Stimulated activated naive CD8-positive, alpha-beta T cell treated with anti-CD3 and anti-CD28 coated beads, Interleukin-15, amount 100 ng/mL, for 72 hours (primary cell): ENCODE data around the gene ACOT7.
"Not testable (repeated sequence)": the region's sequence is repeated elsewhere in the genome, so short reads cannot be mapped to it uniquely, and the experiment has no call there.

ENCODE experiments used
- ATAC-seq: fragments of 150-1000 bp; cut with Tn5 transposase; 2 replicates; pipeline ENCODE4 v1.10.0; 2021; ENCODE audit warnings: mild to moderate bottlenecking, moderate library complexity
- DNase-seq, 2 donors: peaks; one replicate each; pipeline ENCODE4 v3.0.0; 2021 to 2022
- H3K27ac Mint-ChIP-seq, 2 donors: one replicate each; pipeline ENCODE4 v1.8.0; 2022; ENCODE audit warnings: mild to moderate bottlenecking in 2 of 2, mixed read lengths in 2 of 2, moderate library complexity in 2 of 2
- H3K27me3 Mint-ChIP-seq: one replicate; pipeline ENCODE4 v1.8.0; 2022; ENCODE audit warnings: mixed read lengths
- H3K4me1 Mint-ChIP-seq: one replicate; pipeline ENCODE4 v1.8.0; 2022; ENCODE audit warnings: mild to moderate bottlenecking, mixed read lengths
- H3K4me3 Mint-ChIP-seq, 2 donors: one replicate each; pipeline ENCODE4 v1.8.0; 2022; ENCODE audit warnings: mild to moderate bottlenecking in 2 of 2, mixed read lengths in 2 of 2, moderate library complexity in 1 of 2
- H3K9me3 Mint-ChIP-seq, 2 donors: one replicate each; pipeline ENCODE4 v1.8.0; 2022; ENCODE audit warnings: mixed read lengths in 2 of 2

Gene ACOT7

GRCh38 chr1:6393400-6394187 is at the start of gene ACOT7:
ACOT7 (minus strand) TSS chr1:6393767; CDS start chr1:6393399, 368 bp downstream.
- no peaks in the 10 kb centered on the region for H3K9me3 Mint-ChIP-seq
- no peaks in the 10 kb centered on the region for H3K27me3 Mint-ChIP-seq
- peaks cover 36% of the 10 kb centered on the region for H3K4me1 Mint-ChIP-seq
- DNase-seq (peak; percentile 90 to 91), ATAC-seq (peak; percentile 91)
- H3K27ac Mint-ChIP-seq: peak within 1 kb of the TSS; percentile 95
- peak within 1 kb of the TSS; percentile 88 to 95 for H3K4me3 Mint-ChIP-seq

- Mint-ChIP-seq H3K27me3 (peaks cover 85% of the 10 kb centered on the region), H3K4me3 (no peak overlapping the region), H3K27ac (no peak overlapping the region), H3K4me1 (peaks cover 24% of the 10 kb centered on the region), H3K9me3 (no peaks in the 10 kb centered on the region)
- no peak for DNase-seq
- no peak for ATAC-seq
Measured at GRCh38 chr1:6441586-6441985, 48.0 kb upstream of the ACOT7 start.

- ATAC-seq (peak; percentile 83), DNase-seq (peak; percentile 71 to 73)
- peaks cover 18% of the 10 kb centered on the region for H3K4me1 Mint-ChIP-seq
- H3K27ac Mint-ChIP-seq: no peak overlapping the region
- H3K27me3 Mint-ChIP-seq: peaks cover 81% of the 10 kb centered on the region
- peak overlapping the region; percentile 42 to 61 for H3K4me3 Mint-ChIP-seq
- no peaks in the 10 kb centered on the region for H3K9me3 Mint-ChIP-seq
Measured at GRCh38 chr1:6440198-6441126, 46.9 kb upstream of the ACOT7 start.

- ATAC-seq (peak; percentile 74), DNase-seq (peak; percentile 72 to 77)
- Mint-ChIP-seq H3K4me1 (peaks cover 12% of the 10 kb centered on the region), H3K4me3 (no peak overlapping the region), H3K27me3 (peaks cover 75% of the 10 kb centered on the region), H3K9me3 (no peaks in the 10 kb centered on the region), H3K27ac (no peak overlapping the region)
Measured at GRCh38 chr1:6438047-6438525, 44.5 kb upstream of the ACOT7 start.

GRCh38 chr1:6437012-6437700 is 43.6 kb upstream of the ACOT7 start:
- H3K4me1 Mint-ChIP-seq: peaks cover 12% of the 10 kb centered on the region
- H3K4me3 Mint-ChIP-seq, ATAC-seq, DNase-seq, H3K27ac Mint-ChIP-seq, H3K9me3 Mint-ChIP-seq: not testable (repeated sequence)
- peaks cover 72% of the 10 kb centered on the region for H3K27me3 Mint-ChIP-seq

- not testable (repeated sequence) for H3K4me3 Mint-ChIP-seq, H3K27ac Mint-ChIP-seq, ATAC-seq, H3K9me3 Mint-ChIP-seq, DNase-seq
- H3K27me3 Mint-ChIP-seq: peaks cover 63% of the 10 kb centered on the region
- peaks cover 12% of the 10 kb centered on the region for H3K4me1 Mint-ChIP-seq
Measured at GRCh38 chr1:6436277-6436676, 42.7 kb upstream of the ACOT7 start.

GRCh38 chr1:6435547-6435946 is 42.0 kb upstream of the ACOT7 start:
- no peak for DNase-seq
- H3K27me3 Mint-ChIP-seq: peaks cover 62% of the 10 kb centered on the region
- no peak for ATAC-seq
- no peaks in the 10 kb centered on the region for H3K9me3 Mint-ChIP-seq
- H3K4me1 Mint-ChIP-seq: peaks cover 12% of the 10 kb centered on the region
- H3K4me3 Mint-ChIP-seq: no peak overlapping the region
- no peak overlapping the region for H3K27ac Mint-ChIP-seq

- peaks cover 12% of the 10 kb centered on the region for H3K4me1 Mint-ChIP-seq
- ATAC-seq: no peak
Measured at GRCh38 chr1:6435129-6435528, 41.6 kb upstream of the ACOT7 start.

GRCh38 chr1:6434186-6434585 is 40.6 kb upstream of the ACOT7 start:
- H3K4me3 Mint-ChIP-seq: no peak overlapping the region
- H3K9me3 Mint-ChIP-seq: no peaks in the 10 kb centered on the region
- DNase-seq (no peak), ATAC-seq (no peak)
- H3K27me3 Mint-ChIP-seq: peaks cover 64% of the 10 kb centered on the region
- H3K27ac Mint-ChIP-seq: no peak overlapping the region
- peaks cover 8% of the 10 kb centered on the region for H3K4me1 Mint-ChIP-seq

More at GRCh38 chr1:6435129-6435528, 41.6 kb upstream of the ACOT7 start:
- Mint-ChIP-seq H3K4me3 (no peak overlapping the region), H3K27ac (no peak overlapping the region), H3K9me3 (no peaks in the 10 kb centered on the region), H3K27me3 (peaks cover 65% of the 10 kb centered on the region)
- no peak for DNase-seq

GRCh38 chr1:6431645-6432579 is 38.3 kb upstream of the ACOT7 start:
- Mint-ChIP-seq H3K27ac (peak overlapping the region in 1 of 2 donors; percentile 57), H3K27me3 (peaks cover 60% of the 10 kb centered on the region)
- H3K4me1 Mint-ChIP-seq, DNase-seq, ATAC-seq, H3K9me3 Mint-ChIP-seq, H3K4me3 Mint-ChIP-seq: not testable (repeated sequence)

- H3K4me1 Mint-ChIP-seq, H3K9me3 Mint-ChIP-seq, DNase-seq, ATAC-seq, H3K4me3 Mint-ChIP-seq, H3K27ac Mint-ChIP-seq: not testable (repeated sequence)
- H3K27me3 Mint-ChIP-seq: peaks cover 68% of the 10 kb centered on the region
Measured at GRCh38 chr1:6429660-6430411, 36.3 kb upstream of the ACOT7 start.

- H3K27ac Mint-ChIP-seq, H3K9me3 Mint-ChIP-seq, DNase-seq, ATAC-seq, H3K4me3 Mint-ChIP-seq: not testable (repeated sequence)
- Mint-ChIP-seq H3K4me1 (peaks cover 11% of the 10 kb centered on the region), H3K27me3 (peaks cover 66% of the 10 kb centered on the region)
Measured at GRCh38 chr1:6428453-6428852, 34.9 kb upstream of the ACOT7 start.

- Mint-ChIP-seq H3K27me3 (peaks cover 73% of the 10 kb centered on the region), H3K4me1 (peaks cover 18% of the 10 kb centered on the region), H3K9me3 (no peaks in the 10 kb centered on the region), H3K4me3 (no peak overlapping the region), H3K27ac (no peak overlapping the region)
- DNase-seq (no peak), ATAC-seq (no peak)
Measured at GRCh38 chr1:6427441-6428390, 34.1 kb upstream of the ACOT7 start.
